GM21360 (cell line): ENCODE results near the gene PAFAH2.

Experiments used
- ATAC-seq: cut with Tn5 transposase; IDR thresholded peaks from one replicate; pipeline ENCODE4 v1.9.1; 2021; ENCODE audit warnings: mild to moderate bottlenecking, moderate library complexity; ENCODE audit not compliant: unreplicated experiment

PAFAH2 gene

GRCh38 chr1:26015358-26015757, 17.5 kb upstream of the PAFAH2 start:
- no peak for ATAC-seq

- ATAC-seq: no peak
Observed at GRCh38 chr1:26014179-26014578, 16.3 kb upstream of the PAFAH2 start.

GRCh38 chr1:26012864-26013263, 15.0 kb upstream of the PAFAH2 start:
- no peak for ATAC-seq

- ATAC-seq: no peak
Observed at GRCh38 chr1:26010825-26011224, 13.0 kb upstream of the PAFAH2 start.

DNA sequence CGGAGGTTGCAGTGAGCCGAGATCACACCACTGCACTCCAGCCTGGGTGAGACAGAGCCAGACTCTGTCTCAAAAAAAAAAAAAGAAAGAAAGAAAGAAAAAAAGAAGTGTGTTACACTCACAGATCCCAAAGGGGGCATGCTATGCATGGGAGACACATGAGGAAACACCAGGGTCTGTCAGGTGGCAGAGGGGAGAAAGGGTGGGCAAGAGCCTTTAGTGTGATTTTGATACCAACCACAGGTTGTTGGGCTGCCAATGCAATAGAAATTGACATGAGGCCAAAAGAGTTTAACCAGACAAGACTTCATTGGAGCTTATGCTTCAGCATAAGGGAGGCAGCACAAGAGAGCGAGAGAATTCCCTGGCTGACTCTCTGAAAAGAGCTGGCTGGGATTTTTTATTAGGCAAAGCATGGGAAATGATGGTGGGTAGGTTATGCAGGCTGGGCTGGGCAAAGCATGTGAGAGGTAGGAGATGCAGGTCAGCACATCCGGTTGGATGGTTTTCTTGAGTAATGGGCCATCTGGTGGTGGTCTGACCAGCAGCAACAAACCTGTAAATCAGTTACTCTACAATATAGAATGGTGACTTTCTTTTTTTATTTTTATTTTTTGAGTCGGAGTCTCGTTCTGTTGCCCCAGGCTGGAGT, 12.1 kb upstream of the PAFAH2 start:
- no peak for ATAC-seq

GRCh38 chr1:26006710-26007109, 8.8 kb upstream of the PAFAH2 start:
- no peak for ATAC-seq

- no peak for ATAC-seq
Observed at GRCh38 chr1:26005434-26006105, 7.7 kb upstream of the PAFAH2 start.

DNA sequence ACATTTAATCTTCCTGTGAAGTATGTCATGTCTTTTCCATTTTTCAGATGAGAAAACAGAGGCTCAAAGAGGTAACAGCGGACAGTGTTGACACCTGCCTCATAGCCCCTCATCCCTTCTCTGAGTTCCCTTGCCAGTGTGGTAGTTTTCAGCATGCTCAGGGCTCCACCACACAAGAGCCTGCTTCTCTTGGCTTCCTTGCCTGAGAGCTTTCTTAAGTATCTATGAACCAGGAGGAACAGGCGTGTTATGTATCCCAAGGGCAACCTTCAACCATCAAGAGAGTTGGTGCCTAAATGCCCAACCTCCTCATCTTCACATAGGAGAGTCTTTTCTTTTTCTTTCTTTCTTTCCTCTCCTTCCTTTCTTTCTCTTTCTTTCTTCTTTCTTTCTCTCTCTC, 5.9 kb upstream of the PAFAH2 start:
- no peak for ATAC-seq

GRCh38 chr1:26003262-26003661, 5.4 kb upstream of the PAFAH2 start:
- no peak for ATAC-seq

DNA sequence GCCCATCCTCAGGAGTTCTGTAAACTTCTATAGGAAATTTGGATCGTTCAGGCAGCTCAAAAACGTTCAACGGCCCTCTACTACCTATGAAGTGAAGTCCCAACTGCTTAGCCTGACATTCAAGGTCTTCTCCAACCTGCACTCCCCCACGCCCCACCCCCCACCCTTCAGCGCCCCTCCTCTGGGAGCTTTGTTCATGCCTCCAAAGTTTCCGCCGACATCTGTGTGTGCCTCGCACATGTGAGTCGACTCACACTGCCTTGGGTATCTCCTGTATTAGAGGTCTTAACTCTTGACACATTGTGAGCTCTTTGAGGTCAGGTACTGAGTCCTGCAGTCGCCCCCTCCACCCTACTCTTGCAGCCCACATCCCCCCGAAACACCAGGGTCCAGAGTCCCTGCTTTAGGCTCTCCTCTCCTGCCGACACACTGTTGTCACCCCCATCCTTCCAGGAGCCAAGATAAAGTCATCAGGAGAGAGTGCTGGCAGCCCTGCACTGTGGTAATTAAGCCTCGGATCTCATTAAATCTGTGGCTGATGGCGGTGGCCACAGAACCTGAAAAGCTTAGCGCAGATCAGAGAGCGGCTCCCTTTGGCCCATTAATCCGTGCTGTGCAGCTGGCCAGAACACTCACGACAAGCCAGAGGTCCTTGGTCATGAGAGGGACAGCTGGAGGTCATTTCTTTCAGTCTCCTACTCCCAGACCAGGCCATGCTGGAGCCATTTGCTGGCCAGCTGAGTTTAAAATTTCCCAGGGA, 1.4 kb upstream of the PAFAH2 start:
- ATAC-seq: no peak

DNA sequence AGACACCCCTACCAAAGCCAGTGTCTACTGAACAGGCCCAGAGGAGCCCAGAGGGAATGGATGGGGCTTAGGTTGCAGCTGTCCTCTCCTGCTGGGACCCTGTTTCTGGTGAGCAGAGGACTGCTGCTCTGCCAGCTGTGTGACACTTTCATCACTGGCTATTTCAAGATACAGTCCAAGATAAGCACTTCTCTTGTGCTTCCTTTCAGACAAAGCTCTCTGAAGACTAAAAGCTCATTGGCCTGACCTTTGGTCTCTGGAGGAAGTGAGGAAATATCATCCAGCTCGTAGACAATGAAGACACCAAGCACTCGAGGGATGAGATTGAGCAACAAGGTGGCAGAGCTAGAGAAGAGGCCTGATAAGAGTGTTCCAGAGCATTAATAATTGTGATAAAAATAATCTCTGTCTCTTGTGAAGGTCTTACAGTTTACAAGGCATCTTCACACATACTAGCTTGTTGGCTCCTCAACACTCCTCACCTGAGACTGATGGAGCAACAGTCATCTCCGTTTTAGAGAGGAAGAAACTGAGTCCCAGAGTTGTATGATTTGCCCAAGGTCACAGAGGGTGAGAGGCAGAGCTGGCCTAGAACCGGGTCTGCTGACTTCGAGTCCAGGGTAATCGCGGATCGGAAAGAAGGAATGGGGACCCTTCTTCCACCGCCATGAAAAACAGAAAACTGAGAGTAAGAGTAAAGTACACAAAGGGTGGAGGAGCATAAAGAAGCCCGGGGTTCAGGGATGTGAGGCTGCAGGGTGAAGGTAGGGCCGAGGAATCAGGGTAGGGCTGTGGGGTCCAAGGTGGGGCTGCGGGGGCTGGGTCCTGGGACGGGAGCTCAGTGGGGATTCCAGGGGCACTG, 666 bp downstream of the PAFAH2 start:
- no peak for ATAC-seq

- ATAC-seq: no peak
Observed at GRCh38 chr1:25994402-25995150, 3.3 kb downstream of the PAFAH2 start.

DNA sequence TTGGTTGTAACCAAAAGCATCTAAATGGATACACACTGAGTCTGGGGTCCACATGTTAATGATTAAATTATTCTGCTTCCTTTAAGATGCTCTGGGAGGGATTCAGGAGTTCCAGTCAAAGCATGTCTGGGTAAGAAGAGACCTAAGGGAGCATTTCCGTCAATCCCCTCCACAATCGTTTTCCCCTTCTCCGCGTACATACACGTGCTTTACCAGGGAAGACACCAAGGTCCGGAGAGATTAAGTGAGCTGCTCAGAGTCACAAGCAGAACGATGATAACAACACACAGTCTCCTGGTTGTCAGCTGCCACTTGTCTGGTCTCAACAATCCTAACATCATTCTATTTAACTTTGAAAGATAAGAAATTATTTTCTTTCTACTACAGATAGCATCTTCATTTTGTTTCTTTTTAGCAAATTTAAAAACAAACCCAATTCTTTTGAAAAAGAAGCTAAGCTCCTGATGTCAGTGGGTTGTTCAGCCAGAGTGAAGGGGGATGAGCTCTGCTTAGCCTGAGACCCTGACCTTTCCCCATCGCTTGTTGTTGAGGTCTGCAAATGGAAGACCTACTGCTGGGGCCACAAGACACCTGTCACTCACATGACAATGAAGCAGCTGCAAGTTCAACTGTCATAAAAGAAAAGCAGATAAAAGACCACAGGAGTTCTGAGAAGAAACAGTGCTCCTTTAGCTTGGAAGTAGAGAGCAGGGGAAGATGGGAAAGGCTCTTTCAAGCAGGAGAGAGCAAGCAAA, 4.5 kb downstream of the PAFAH2 start:
- no peak for ATAC-seq

- ATAC-seq: no peak
Observed at GRCh38 chr1:25992689-25993171, 5.1 kb downstream of the PAFAH2 start.

DNA sequence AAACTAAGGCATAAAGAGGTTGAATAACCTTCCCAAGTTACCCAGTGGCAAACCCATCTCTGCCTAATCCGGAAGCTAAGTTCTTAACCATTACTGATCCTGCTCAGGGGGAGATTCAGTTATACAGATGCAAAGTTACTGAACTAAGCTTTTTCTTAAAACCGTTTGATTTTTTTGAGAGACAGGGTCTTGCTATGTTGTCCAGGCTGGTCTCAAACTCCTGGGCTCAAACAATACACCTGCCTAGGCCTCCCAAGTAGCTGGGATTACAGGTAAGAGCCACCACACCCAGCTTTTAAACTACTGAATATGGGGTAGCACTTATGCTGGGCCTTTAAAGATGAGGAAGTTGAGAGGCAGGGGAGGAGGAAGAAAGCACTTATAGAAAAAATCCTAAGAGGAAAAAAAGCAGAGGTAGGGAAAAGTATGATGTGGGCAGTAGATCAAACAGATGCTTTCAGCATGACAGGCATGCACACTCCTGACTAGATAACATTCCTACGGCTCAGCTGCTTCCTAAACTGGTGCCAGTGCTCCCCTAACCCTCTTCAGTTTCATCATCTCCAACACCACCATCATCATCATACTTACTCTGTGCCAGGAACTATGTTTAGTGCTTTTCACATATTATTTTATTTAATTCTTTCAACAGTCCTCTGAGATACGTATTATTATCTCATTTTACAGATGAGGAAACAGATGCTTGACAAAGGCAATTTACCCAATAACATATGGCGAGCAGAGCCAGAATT, 5.8 kb downstream of the PAFAH2 start:
- no peak for ATAC-seq

DNA sequence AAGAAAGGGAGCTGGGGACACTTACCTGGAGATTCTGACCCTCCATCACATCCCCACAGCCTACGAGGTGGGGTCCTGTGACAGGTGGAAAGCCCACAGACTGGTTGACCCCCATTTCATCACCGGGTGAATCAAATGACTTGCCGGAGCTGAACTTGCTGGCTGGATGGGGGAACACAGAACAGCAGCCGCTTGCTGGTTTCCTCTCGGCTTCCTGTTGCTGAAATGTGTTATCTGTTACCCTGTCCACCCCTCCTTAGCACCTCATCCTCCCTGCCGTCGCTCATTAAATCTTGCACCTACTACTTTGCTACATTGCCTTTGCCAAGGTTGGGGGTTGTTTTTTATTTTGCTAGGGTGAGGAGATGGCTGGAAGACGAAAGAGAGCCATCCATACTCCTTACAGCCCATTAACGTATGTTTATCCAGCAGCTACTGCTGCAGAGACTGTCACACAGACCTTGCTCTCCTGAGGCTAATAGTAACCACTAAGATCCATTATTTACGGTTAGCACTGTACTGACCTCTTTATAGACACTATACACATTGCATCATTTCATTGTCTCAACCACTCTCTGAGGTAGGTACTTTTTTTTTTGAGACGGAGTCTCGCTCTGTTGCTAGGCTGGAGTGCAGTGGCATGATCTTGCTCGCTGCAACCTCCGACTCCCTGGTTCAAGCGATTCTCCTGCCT, 7.0 kb downstream of the PAFAH2 start:
- no peak for ATAC-seq

DNA sequence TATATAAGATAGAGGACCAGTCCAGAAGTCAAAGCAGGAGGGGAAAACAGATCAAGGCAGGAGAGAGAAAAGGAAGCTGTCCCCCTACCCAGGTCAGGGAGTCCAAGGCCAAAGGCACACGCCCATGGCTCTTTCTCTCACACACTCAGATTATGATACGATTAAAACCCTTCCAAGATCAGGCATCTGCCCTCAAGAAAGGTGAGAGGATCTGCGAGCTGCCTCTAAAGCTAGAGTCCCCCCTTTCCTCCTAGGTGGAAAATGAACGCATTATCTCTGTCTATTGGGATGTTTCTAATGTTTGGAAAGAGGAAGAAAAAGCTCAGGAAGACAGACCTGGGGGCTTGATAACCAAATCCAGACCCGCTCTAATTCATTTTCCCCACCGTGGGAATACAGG, 7.6 kb downstream of the PAFAH2 start:
- no peak for ATAC-seq
